SK-N-MC (cell line): ENCODE measurements around the gene ASH1L.

ENCODE experiments used
- EZH2 ChIP-seq: fragments of 200-600 bp; sonication (generic); IDR thresholded peaks from one replicate; pipeline ENCODE4 v1.6.1; 2017; ENCODE audit warnings: antibody characterized with exemption
- FOXP2 ChIP-seq: optimal IDR thresholded peaks from 2 replicates; pipeline ENCODE3; 2011; ENCODE audit warnings: mild to moderate bottlenecking, moderate library complexity; ENCODE audit not compliant: insufficient read depth; ENCODE audit errors: extremely low read length, control extremely low read depth
- POLR2AphosphoS5 ChIP-seq: IDR thresholded peaks from 2 replicates; pipeline ENCODE4 v1.6.1; 2012; ENCODE audit warnings: mild to moderate bottlenecking, low read depth, low read length, borderline replicate concordance

DNA sequence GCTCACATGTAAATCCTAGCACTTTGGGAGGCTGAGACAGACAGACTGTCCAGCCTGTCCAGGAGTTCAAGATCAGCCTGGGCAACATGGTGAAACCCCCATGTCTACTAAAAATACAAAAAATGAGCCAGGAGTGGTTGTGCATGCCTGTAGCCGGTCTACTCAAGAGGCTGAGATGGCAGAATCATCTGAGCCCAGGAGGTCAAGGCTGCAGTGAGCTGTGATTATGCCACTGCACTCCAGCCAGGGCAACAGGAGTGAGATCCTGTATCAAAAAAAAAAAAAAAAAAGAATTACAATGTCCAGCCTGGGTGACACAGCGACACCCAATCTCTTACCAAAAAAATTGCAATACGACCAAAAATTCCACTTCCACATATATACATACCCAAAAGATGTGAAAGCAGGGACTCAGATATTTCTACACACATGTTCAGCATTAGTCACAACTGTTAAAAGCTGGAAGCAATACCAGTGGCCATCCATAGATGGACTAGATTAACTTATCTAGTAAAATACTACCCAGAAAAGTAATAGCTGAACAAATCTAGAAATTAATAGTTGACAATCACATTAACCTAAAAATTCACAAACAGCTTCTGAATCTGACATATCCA is 49.2 kb downstream of the ASH1L start:
- TF ChIP-seq POLR2AphosphoS5 (no peak), EZH2 (no peak), FOXP2 (no peak)
